Body of pancreas (tissue), 4 donors: ENCODE data around the gene MDFIC. TPM values are rescaled to one million over a fixed set of nuclear protein-coding genes. Genes with fewer than 3 reads are reported as not detected.

ENCODE experiments used
- ATAC-seq: fragments of 150-250 bp; one replicate; pipeline ENCODE4 v1.9.1; 2016
- DNase-seq, 4 donors: peaks; one replicate each; pipeline ENCODE4 v3.0.0-alpha.2; 2019
- H3K27ac ChIP-seq, 4 donors: fragments of 200-600 bp; sonication (generic); 1 replicate in 3 of 4; 2 replicates in 1 of 4; pipeline versions ENCODE4 v1.5.1 to v1.6.1; 2016 to 2019; ENCODE audit warnings: mild to moderate bottlenecking in 1 of 4, mixed read lengths in 1 of 4, moderate library complexity in 1 of 4
- H3K27me3 ChIP-seq, 2 donors: fragments of 200-600 bp; sonication (generic); one replicate each; pipeline ENCODE4 v1.6.0; 2016; ENCODE audit warnings: mild to moderate bottlenecking in 1 of 2
- H3K36me3 ChIP-seq, 2 donors: fragments of 200-600 bp; sonication (generic); replicated peaks in 1 of 2; 2 replicates each; pipeline ENCODE4 v1.5.1; 2016; ENCODE audit warnings: low read depth in 2 of 2; ENCODE audit not compliant: insufficient read depth in 1 of 2
- H3K4me1 ChIP-seq: fragments of 200-600 bp; sonication (generic); one replicate; pipeline ENCODE4 v1.6.0; 2016
- H3K4me3 ChIP-seq, 2 donors: fragments of 200-600 bp; sonication (generic); 1 replicate in 1 of 2; 2 replicates in 1 of 2; pipeline ENCODE4 v1.5.1; 2016 to 2019
- H3K9me3 ChIP-seq, 3 donors: fragments of 200-600 bp; sonication (generic); 1 replicate in 2 of 3; 2 replicates in 1 of 3; pipeline ENCODE4 v1.5.1; 2016
- CTCF ChIP-seq, 7 experiments: fragments of 450-650 bp in 4 of 7; fragments of 200-600 bp in 3 of 7; sonication (generic) in 3 of 7; IDR thresholded peaks; one replicate each; pipeline ENCODE4 v1.5.1; 2016 to 2019; ENCODE audit warnings: antibody characterized with exemption in 7 of 7
- POLR2A ChIP-seq, 3 donors: fragments of 450-650 bp; IDR thresholded peaks; one replicate each; pipeline ENCODE4 v1.6.1; 2016; ENCODE audit warnings: antibody characterized with exemption in 3 of 3, mild to moderate bottlenecking in 2 of 3
- WGBS, 2 donors: methylation state at CpG; one replicate each; pipeline ENCODE4 v1.1.5; 2017; 5-methylcytosine and 5-hydroxymethylcytosine counted together
- intact Hi-C: fragments of 100-400 bp; cut with DNase I; formaldehyde crosslinking; loops from one replicate; pipeline ENCODE4 v1.15.1; 2023
- total RNA-seq, 2 donors: library from RNA; depleted of rRNA; stranded (reverse); fragments of >200 nt; gene quantifications; one replicate each; pipeline ENCODE4 v1.1.0, GENCODE V29; 2016

The MDFIC gene
- total RNA-seq, 2 donors from 2014 or later: 12.5 to 35.3 TPM

- WGBS, 2 donors: 20 to 30% methylated on average over 4 of the region's 4 CpGs
- TF ChIP-seq POLR2A (IDR thresholded peaks at IDR 0.05): peak in 1 of 3 donors; percentile 7
- no peak for TF ChIP-seq CTCF (IDR thresholded peaks at IDR 0.05)
- Histone ChIP-seq H3K27me3 (no peaks in the 10 kb centered on the region), H3K36me3 (no peaks in the 10 kb centered on the region), H3K27ac (peak overlapping the region in 3 of 4 donors; percentile 78 to 83 (median 82)), H3K9me3 (no peaks in the 10 kb centered on the region), H3K4me3 (peak overlapping the region in 1 of 2 donors; percentile 81), H3K4me1 (no peaks in the 10 kb centered on the region)
- no peak for DNase-seq
- intact Hi-C loops: no loop called here
- ATAC-seq: no peak
Measured at GRCh38 chr7:114923403-114923713, 1.5 kb downstream of the MDFIC start.

GRCh38 chr7:114924038-114924712 lies 2.3 kb downstream of the MDFIC start:
- no peak for DNase-seq
- no peaks in the 10 kb centered on the region for H3K4me1 ChIP-seq
- H3K27ac ChIP-seq: no peak overlapping the region
- 70 to 74% methylated on average over 4 of the region's 4 CpGs for WGBS, 2 donors
- no peaks in the 10 kb centered on the region for H3K9me3 ChIP-seq
- H3K27me3 ChIP-seq: no peaks in the 10 kb centered on the region
- no peak for ATAC-seq
- TF ChIP-seq POLR2A (IDR thresholded peaks at IDR 0.05) (no peak), CTCF (IDR thresholded peaks at IDR 0.05) (no peak)
- H3K36me3 ChIP-seq: no peaks in the 10 kb centered on the region
- intact Hi-C loops: no loop called here
- H3K4me3 ChIP-seq: no peak overlapping the region

- ATAC-seq: no peak
- Histone ChIP-seq H3K27ac (no peak overlapping the region), H3K36me3 (no peaks in the 10 kb centered on the region), H3K9me3 (no peaks in the 10 kb centered on the region), H3K4me3 (no peak overlapping the region), H3K27me3 (no peaks in the 10 kb centered on the region), H3K4me1 (no peaks in the 10 kb centered on the region)
- TF ChIP-seq CTCF (IDR thresholded peaks at IDR 0.05): no peak
- no peak for TF ChIP-seq POLR2A (IDR thresholded peaks at IDR 0.05)
- DNase-seq: no peak
- intact Hi-C loops: no loop called here
Measured at GRCh38 chr7:114925434-114925833, 3.5 kb downstream of the MDFIC start.

- WGBS, 2 donors: 44 to 97% methylated on average over 1 to 2 of the region's 2 CpGs
- intact Hi-C loops: no loop called here
- DNase-seq: no peak
- H3K4me3 ChIP-seq: peak overlapping the region in 1 of 2 donors; percentile 5
- ATAC-seq: no peak
- no peaks in the 10 kb centered on the region for H3K9me3 ChIP-seq
- TF ChIP-seq POLR2A (IDR thresholded peaks at IDR 0.05): no peak
- no peak for TF ChIP-seq CTCF (IDR thresholded peaks at IDR 0.05)
- no peaks in the 10 kb centered on the region for H3K36me3 ChIP-seq
- no peak overlapping the region for H3K27ac ChIP-seq
- no peaks in the 10 kb centered on the region for H3K4me1 ChIP-seq
- H3K27me3 ChIP-seq: no peaks in the 10 kb centered on the region
Measured at GRCh38 chr7:114928060-114928459, 6.2 kb downstream of the MDFIC start.

- no peak overlapping the region for H3K27ac ChIP-seq
- H3K9me3 ChIP-seq: no peaks in the 10 kb centered on the region
- H3K4me1 ChIP-seq: no peaks in the 10 kb centered on the region
- H3K4me3 ChIP-seq: no peak overlapping the region
- 81 to 94% methylated on average over 1 of the region's 1 CpG for WGBS, 2 donors
- H3K36me3 ChIP-seq: no peaks in the 10 kb centered on the region
- no peak for DNase-seq
- intact Hi-C loops: no loop called here
- no peaks in the 10 kb centered on the region for H3K27me3 ChIP-seq
- TF ChIP-seq POLR2A (IDR thresholded peaks at IDR 0.05): no peak
- no peak for TF ChIP-seq CTCF (IDR thresholded peaks at IDR 0.05)
- no peak for ATAC-seq
Measured at GRCh38 chr7:114929570-114929969, 7.7 kb downstream of the MDFIC start.
